ENCODE data around the gene TRIM52. TPM values are rescaled to one million over a fixed set of nuclear protein-coding genes. Genes with fewer than 3 reads are reported as not detected.
A peak's percentile ranks its signal among the peaks of the same experiment; 100 is the strongest.

Gene TRIM52
- total and polyA plus RNA-seq, 2 of the 13 experiments (the other 11 are each of a cell fraction or from before 2014, with no cell fraction given): 7.2 to 11.6 TPM

DNA sequence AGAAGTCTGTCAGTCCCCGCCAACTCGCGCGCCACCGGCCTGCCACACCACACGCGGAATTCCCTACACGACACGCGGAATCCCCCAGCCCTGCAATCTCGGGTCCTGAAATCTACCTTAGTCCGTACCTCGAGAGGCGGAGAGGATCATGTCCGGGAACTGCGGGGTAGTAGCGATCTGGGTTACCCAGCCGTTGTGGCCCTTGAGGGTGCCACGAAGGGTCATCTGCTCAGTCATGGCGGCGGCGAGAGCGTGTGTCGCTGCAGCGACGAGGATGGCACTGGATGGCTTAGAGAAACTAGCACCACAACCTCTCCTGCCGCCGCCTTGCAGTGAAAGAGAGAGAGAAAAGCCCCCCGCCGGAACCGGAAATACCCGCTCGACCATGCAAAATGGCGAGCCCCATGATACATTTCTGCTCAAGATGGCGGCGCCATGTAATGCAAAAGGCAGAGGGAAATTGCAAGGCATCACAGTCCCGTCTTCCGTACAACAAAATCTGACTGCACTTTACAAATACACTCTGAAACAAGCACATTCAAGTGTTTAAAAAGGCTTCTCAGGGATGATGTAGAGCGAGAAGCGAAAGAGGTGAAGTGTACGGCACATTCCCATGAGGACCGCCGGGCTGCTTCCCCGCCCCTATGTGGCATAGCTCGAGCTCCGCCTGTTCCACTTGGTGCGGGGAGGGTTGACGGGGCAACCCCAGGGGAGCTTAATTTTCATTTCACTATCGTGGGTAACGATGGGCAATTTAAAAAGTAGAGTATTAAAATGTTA is 17.2 kb downstream of the TRIM52 start, which contains the start of gene RACK1 (continued):
- TF ChIP-seq, protein P1, sequence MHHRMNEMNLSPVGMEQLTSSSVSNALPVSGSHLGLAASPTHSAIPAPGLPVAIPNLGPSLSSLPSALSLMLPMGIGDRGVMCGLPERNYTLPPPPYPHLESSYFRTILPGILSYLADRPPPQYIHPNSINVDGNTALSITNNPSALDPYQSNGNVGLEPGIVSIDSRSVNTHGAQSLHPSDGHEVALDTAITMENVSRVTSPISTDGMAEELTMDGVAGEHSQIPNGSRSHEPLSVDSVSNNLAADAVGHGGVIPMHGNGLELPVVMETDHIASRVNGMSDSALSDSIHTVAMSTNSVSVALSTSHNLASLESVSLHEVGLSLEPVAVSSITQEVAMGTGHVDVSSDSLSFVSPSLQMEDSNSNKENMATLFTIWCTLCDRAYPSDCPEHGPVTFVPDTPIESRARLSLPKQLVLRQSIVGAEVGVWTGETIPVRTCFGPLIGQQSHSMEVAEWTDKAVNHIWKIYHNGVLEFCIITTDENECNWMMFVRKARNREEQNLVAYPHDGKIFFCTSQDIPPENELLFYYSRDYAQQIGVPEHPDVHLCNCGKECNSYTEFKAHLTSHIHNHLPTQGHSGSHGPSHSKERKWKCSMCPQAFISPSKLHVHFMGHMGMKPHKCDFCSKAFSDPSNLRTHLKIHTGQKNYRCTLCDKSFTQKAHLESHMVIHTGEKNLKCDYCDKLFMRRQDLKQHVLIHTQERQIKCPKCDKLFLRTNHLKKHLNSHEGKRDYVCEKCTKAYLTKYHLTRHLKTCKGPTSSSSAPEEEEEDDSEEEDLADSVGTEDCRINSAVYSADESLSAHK (CRISPR knock-in tag; IDR thresholded peaks at IDR 0.05; ENCODE audit: borderline replicate concordance): no peak
- TF ChIP-seq NFATC3 (CRISPR knock-in tag; IDR thresholded peaks at IDR 0.05): peak; percentile 35; the same call in 1 of the 2 replicates
- TF ChIP-seq MTA3 (CRISPR knock-in tag; IDR thresholded peaks at IDR 0.05): no peak
- no peak for TF ChIP-seq FLYWCH1 (CRISPR knock-in tag; IDR thresholded peaks at IDR 0.05)
- peak; percentile 86; the same call in 1 of the 2 replicates for TF ChIP-seq ZNF431 (CRISPR knock-in tag; IDR thresholded peaks at IDR 0.05; ENCODE audit: borderline replicate concordance, low read depth)
- TF ChIP-seq NFYC (CRISPR knock-in tag; IDR thresholded peaks at IDR 0.05): no peak
- TF ChIP-seq CBFB (CRISPR knock-in tag; IDR thresholded peaks at IDR 0.05): no peak; the same call in 1 of the 2 replicates
- no peak for TF ChIP-seq ZMYM2 (CRISPR knock-in tag; IDR thresholded peaks at IDR 0.05)
- TF ChIP-seq, protein P2, sequence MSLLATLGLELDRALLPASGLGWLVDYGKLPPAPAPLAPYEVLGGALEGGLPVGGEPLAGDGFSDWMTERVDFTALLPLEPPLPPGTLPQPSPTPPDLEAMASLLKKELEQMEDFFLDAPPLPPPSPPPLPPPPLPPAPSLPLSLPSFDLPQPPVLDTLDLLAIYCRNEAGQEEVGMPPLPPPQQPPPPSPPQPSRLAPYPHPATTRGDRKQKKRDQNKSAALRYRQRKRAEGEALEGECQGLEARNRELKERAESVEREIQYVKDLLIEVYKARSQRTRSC (CRISPR knock-in tag; IDR thresholded peaks at IDR 0.05; ENCODE audit: low read depth): 0 out of 2 replicates have a peak, but pooled peaks have one; percentile 78
- no peak for TF ChIP-seq NCOR1 (IDR thresholded peaks at IDR 0.05; ENCODE audit: borderline replicate concordance, low read length)
- TF ChIP-seq, protein P3, sequence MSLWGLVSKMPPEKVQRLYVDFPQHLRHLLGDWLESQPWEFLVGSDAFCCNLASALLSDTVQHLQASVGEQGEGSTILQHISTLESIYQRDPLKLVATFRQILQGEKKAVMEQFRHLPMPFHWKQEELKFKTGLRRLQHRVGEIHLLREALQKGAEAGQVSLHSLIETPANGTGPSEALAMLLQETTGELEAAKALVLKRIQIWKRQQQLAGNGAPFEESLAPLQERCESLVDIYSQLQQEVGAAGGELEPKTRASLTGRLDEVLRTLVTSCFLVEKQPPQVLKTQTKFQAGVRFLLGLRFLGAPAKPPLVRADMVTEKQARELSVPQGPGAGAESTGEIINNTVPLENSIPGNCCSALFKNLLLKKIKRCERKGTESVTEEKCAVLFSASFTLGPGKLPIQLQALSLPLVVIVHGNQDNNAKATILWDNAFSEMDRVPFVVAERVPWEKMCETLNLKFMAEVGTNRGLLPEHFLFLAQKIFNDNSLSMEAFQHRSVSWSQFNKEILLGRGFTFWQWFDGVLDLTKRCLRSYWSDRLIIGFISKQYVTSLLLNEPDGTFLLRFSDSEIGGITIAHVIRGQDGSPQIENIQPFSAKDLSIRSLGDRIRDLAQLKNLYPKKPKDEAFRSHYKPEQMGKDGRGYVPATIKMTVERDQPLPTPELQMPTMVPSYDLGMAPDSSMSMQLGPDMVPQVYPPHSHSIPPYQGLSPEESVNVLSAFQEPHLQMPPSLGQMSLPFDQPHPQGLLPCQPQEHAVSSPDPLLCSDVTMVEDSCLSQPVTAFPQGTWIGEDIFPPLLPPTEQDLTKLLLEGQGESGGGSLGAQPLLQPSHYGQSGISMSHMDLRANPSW (CRISPR knock-in tag; IDR thresholded peaks at IDR 0.05; ENCODE audit: borderline replicate concordance): peak; percentile 64; the same call in 1 of the 2 replicates
- TF ChIP-seq SRSF4 (IDR thresholded peaks at IDR 0.05; ENCODE audit: low read depth, low read length, poor library complexity, severe bottlenecking): no peak
- TF ChIP-seq ZNF792 (CRISPR knock-in tag; IDR thresholded peaks at IDR 0.05): no peak; the same call in 1 of the 2 replicates
- peak; percentile 45; the same call in 1 of the 2 replicates for TF ChIP-seq ZNF552 (CRISPR knock-in tag; IDR thresholded peaks at IDR 0.05; ENCODE audit: borderline replicate concordance)
- TF ChIP-seq ZNF501 (CRISPR knock-in tag; IDR thresholded peaks at IDR 0.05): peak; percentile 75
- TF ChIP-seq ZZZ3 (CRISPR knock-in tag; IDR thresholded peaks at IDR 0.05; ENCODE audit: borderline replicate concordance): peak; percentile 98; the same call in 1 of the 2 replicates
- TF ChIP-seq ZNF776 (CRISPR knock-in tag; IDR thresholded peaks at IDR 0.05): peak; percentile 85
- peak; percentile 59; the same call in 1 of the 2 replicates for TF ChIP-seq FOXK1 (CRISPR knock-in tag; IDR thresholded peaks at IDR 0.05; ENCODE audit: borderline replicate concordance, low read depth)
- TF ChIP-seq, protein P4, sequence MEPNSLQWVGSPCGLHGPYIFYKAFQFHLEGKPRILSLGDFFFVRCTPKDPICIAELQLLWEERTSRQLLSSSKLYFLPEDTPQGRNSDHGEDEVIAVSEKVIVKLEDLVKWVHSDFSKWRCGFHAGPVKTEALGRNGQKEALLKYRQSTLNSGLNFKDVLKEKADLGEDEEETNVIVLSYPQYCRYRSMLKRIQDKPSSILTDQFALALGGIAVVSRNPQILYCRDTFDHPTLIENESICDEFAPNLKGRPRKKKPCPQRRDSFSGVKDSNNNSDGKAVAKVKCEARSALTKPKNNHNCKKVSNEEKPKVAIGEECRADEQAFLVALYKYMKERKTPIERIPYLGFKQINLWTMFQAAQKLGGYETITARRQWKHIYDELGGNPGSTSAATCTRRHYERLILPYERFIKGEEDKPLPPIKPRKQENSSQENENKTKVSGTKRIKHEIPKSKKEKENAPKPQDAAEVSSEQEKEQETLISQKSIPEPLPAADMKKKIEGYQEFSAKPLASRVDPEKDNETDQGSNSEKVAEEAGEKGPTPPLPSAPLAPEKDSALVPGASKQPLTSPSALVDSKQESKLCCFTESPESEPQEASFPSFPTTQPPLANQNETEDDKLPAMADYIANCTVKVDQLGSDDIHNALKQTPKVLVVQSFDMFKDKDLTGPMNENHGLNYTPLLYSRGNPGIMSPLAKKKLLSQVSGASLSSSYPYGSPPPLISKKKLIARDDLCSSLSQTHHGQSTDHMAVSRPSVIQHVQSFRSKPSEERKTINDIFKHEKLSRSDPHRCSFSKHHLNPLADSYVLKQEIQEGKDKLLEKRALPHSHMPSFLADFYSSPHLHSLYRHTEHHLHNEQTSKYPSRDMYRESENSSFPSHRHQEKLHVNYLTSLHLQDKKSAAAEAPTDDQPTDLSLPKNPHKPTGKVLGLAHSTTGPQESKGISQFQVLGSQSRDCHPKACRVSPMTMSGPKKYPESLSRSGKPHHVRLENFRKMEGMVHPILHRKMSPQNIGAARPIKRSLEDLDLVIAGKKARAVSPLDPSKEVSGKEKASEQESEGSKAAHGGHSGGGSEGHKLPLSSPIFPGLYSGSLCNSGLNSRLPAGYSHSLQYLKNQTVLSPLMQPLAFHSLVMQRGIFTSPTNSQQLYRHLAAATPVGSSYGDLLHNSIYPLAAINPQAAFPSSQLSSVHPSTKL (CRISPR knock-in tag; IDR thresholded peaks at IDR 0.05): peak; percentile 66

Measured in HepG2 (cell line).